HFFc6 (cell line): Measurements from ENCODE around the gene PCSK7. TPM values are rescaled to one million over a fixed set of nuclear protein-coding genes. Genes with fewer than 3 reads are reported as not detected.

Source experiments
- DNase-seq: peaks from one replicate; pipeline ENCODE4 v3.0.0-alpha.2; 2018
- H3K27ac Mint-ChIP-seq: 2 replicates; pipeline ENCODE4 v1.8.0; 2020; ENCODE audit warnings: mild to moderate bottlenecking, mixed read lengths
- H3K27me3 Mint-ChIP-seq: 2 replicates; pipeline ENCODE4 v1.8.0; 2021; ENCODE audit warnings: mild to moderate bottlenecking, moderate library complexity, mixed read lengths; ENCODE audit not compliant: insufficient read depth
- H3K36me3 Mint-ChIP-seq: 2 replicates; pipeline ENCODE4 v1.8.0; 2021; ENCODE audit warnings: low read depth, mixed read lengths
- H3K4me1 Mint-ChIP-seq: 2 replicates; pipeline ENCODE4 v1.8.0; 2020; ENCODE audit warnings: low read depth, mixed read lengths
- H3K4me3 Mint-ChIP-seq: 2 replicates; pipeline ENCODE4 v1.8.0; 2020; ENCODE audit warnings: mild to moderate bottlenecking, moderate library complexity, mixed read lengths
- H3K9me3 Mint-ChIP-seq: 2 replicates; pipeline ENCODE4 v1.8.0; 2020; ENCODE audit warnings: mild to moderate bottlenecking, mixed read lengths
- total RNA-seq, 6 experiments: library from RNA; stranded (reverse); fragmentation: NEBNext Ultra II Directional; extraction: Animal tissue kit (Norgen Biotek cat#: 25700); gene quantifications; 2 replicates in 1 of 6; 3 replicates in 5 of 6; pipeline ENCODE4 v1.2.3, GENCODE V29; 2021
- TF ChIP-seq, protein P1 (sequence below): fragments of 200-600 bp; sonication (generic); IDR thresholded peaks from 2 replicates; pipeline ENCODE4 v1.5.0; 2021; ENCODE audit warnings: antibody characterized with exemption, mild to moderate bottlenecking

PCSK7 gene
- total RNA-seq, 6 experiments from 2014 or later: 64.1 to 73.6 (median 68.0) TPM

DNA sequence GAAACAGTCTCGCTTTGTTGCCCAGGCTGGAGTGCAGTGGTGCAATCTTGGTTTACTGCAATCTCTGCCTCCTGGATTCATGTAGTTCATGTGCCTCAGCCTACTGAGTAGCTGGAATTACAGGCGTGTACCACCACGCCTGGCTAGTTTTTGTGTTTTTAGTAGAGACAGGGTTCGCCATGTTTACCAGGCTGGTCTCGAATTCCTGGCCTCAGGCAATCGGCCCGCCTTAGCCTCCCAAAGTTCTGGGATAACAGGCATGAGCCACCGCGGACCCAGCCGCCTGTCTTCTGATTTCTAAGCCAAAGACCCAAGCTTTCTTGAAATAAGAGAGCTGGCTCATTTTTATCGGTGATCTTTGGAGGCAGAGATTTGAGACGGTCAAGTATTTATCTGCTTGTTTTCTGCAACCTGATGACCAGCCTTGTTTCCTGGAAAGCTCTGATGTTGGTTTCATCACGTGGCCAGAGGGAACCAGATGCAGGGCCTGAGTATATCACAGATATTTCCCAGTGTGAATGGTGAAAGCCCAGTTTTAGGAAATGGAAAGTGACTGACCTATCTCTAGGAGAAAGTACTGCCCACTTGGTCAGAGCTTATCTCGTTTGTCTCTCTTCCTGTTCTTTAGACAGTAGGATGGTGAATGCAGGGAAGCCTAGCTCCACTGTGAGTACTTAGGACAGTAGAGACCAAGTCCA, 59.0 kb downstream of the PCSK7 start:
- Mint-ChIP-seq H3K4me3 (no peak overlapping the region), H3K36me3 (peaks cover 26% of the 10 kb centered on the region), H3K9me3 (no peaks in the 10 kb centered on the region), H3K27ac (peak overlapping the region; percentile 50; the same call in 1 of the 2 replicates), H3K27me3 (peaks cover 8% of the 10 kb centered on the region; the same call in 1 of the 2 replicates), H3K4me1 (peaks cover 18% of the 10 kb centered on the region)
- no peak for DNase-seq
- TF ChIP-seq, protein P1, sequence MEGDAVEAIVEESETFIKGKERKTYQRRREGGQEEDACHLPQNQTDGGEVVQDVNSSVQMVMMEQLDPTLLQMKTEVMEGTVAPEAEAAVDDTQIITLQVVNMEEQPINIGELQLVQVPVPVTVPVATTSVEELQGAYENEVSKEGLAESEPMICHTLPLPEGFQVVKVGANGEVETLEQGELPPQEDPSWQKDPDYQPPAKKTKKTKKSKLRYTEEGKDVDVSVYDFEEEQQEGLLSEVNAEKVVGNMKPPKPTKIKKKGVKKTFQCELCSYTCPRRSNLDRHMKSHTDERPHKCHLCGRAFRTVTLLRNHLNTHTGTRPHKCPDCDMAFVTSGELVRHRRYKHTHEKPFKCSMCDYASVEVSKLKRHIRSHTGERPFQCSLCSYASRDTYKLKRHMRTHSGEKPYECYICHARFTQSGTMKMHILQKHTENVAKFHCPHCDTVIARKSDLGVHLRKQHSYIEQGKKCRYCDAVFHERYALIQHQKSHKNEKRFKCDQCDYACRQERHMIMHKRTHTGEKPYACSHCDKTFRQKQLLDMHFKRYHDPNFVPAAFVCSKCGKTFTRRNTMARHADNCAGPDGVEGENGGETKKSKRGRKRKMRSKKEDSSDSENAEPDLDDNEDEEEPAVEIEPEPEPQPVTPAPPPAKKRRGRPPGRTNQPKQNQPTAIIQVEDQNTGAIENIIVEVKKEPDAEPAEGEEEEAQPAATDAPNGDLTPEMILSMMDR: no peak

DNA sequence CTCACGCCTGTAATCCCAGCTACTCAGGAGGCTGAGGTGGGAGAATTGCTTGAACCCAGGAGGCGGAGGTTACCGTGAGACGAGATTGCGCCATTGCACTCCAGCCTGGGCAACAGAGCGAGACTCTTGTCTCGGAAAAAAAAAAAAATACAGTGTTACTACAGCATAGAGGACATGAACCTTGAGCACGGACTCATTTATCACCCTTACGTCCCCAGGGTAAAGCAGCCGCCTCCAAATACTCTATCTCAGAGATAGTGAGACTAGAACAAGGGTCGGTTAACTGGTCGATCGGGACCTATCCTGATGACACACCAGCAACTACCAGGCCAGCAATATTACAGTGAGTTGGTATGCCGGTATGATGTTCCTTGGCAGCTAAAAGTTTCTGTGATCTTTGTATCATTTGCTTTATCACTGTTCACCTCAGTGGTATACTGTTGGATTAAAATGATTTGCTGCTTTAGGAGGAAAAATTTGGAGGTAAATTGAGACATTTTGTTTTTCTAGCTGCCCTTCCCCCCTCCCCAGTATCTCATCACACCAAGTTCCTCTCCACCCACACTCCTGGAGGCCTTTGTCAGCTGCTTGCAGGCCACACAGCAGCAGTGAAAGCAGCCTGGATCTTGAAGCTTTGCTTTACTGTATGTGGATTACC, 60.3 kb downstream of the PCSK7 start:
- H3K27ac Mint-ChIP-seq: peak overlapping the region; percentile 25
- H3K4me3 Mint-ChIP-seq: no peak overlapping the region
- no peak for DNase-seq
- peaks cover 20% of the 10 kb centered on the region for H3K4me1 Mint-ChIP-seq
- TF ChIP-seq, protein P1: no peak
- peaks cover 36% of the 10 kb centered on the region for H3K36me3 Mint-ChIP-seq
- H3K27me3 Mint-ChIP-seq: peaks cover 8% of the 10 kb centered on the region; the same call in 1 of the 2 replicates
- H3K9me3 Mint-ChIP-seq: no peaks in the 10 kb centered on the region

GRCh38 chr11:117171007-117171403, 60.9 kb downstream of the PCSK7 start:
- Mint-ChIP-seq H3K4me1 (peaks cover 25% of the 10 kb centered on the region), H3K36me3 (peaks cover 38% of the 10 kb centered on the region), H3K4me3 (no peak overlapping the region), H3K27ac (no peak overlapping the region; the same call in 1 of the 2 replicates), H3K27me3 (peaks cover 8% of the 10 kb centered on the region; the same call in 1 of the 2 replicates), H3K9me3 (no peaks in the 10 kb centered on the region)
- DNase-seq: no peak
- TF ChIP-seq, protein P1: no peak

GRCh38 chr11:117170210-117170609, 61.7 kb downstream of the PCSK7 start:
- peaks cover 8% of the 10 kb centered on the region; the same call in 1 of the 2 replicates for H3K27me3 Mint-ChIP-seq
- no peaks in the 10 kb centered on the region for H3K9me3 Mint-ChIP-seq
- DNase-seq: no peak
- H3K27ac Mint-ChIP-seq: no peak overlapping the region
- H3K36me3 Mint-ChIP-seq: peaks cover 44% of the 10 kb centered on the region
- H3K4me3 Mint-ChIP-seq: no peak overlapping the region
- TF ChIP-seq, protein P1: no peak
- peaks cover 33% of the 10 kb centered on the region for H3K4me1 Mint-ChIP-seq

- H3K36me3 Mint-ChIP-seq: peaks cover 46% of the 10 kb centered on the region
- H3K27ac Mint-ChIP-seq: no peak overlapping the region
- no peaks in the 10 kb centered on the region for H3K9me3 Mint-ChIP-seq
- no peak for DNase-seq
- TF ChIP-seq, protein P1: no peak
- H3K4me3 Mint-ChIP-seq: no peak overlapping the region
- H3K4me1 Mint-ChIP-seq: peaks cover 34% of the 10 kb centered on the region
- peaks cover 8% of the 10 kb centered on the region; the same call in 1 of the 2 replicates for H3K27me3 Mint-ChIP-seq
These were observed 62.1 kb downstream of the PCSK7 start for GRCh38 chr11:117169736-117170135.
